GM18520 (cell line): ENCODE measurements around the gene HPRT1.

ENCODE experiments used
- ATAC-seq: cut with Tn5 transposase; IDR thresholded peaks from one replicate; pipeline ENCODE4 v1.9.1; 2021; ENCODE audit not compliant: unreplicated experiment

Gene HPRT1

DNA sequence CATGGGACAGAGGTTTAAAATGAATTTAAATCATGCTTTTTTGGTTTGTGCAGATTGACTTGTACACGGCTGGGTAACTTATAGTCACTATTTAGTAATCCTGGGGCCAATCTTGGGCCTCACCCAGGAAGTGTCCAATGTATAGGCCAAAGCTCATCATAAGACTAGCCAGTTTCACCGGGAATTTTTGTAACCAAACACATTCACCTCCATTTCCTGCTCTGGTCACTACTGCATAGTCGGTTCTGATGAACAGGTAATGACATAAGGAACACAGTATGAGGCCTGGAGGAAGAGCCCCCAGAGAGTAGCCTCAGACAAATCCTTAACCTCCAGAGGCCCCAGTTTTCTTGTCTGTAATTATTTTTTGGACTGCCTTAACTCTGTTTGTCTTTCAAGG lies 81.9 kb downstream of the HPRT1 start:
- no peak for ATAC-seq

DNA sequence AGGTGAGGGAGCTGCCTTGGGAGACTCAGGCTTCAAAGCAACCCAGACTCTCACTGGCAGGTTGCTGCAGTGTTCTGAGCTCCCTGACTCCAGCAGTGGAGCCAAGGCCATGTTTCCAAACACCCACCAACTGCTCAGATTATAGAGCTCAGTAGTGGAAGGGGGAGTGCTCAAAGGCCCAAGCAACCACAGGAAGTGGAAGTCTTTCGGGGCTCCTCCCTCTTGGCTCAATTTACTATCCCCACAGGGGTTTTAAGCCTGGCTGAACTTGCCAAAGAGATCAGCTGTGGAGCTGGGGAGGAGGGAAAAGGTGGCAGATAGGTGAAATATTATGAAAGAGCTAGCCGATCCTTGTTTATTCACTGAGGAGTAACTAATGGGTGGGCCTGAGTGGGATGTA lies 82.5 kb downstream of the HPRT1 start:
- ATAC-seq = no peak

DNA sequence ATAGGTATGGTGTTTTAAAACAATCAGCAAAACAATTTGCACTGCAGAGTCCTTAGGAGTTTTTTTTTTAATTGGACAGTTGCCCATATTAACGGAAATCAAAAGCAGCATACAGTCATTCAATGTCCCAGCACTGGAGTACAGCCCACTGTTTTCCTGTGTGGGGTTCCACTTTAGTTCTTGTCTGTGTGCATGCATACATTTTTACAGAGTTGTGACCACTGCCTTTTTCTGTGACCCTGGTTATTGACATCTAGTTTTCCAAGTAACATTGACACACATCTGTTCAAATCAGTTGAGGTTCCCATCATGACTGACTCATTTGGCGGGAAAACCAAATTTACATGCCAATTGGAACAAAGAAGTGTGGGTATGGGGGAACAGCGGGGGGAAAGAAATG lies 83.3 kb downstream of the HPRT1 start:
- no peak for ATAC-seq

DNA sequence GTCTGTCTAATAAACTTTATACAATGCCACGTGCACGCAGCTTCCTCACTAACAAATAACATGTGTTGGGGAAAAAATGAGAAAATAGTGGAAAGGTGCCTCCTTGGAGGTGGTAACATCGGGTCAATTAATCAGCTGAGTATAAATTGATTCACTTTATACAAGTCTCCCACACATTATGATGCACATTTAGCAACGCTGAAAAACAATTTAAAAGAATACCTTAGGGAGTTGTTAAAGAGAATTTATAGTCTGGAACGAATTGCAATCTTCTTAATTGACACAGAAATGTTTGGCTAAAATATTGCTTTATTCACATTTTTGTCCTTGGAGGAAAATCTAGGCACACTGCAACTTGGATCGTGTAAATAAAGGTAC lies 84.2 kb downstream of the HPRT1 start:
- ATAC-seq = no peak

- ATAC-seq = no peak
Measured at GRCh38 chrX:134544513-134545151, 84.7 kb downstream of the HPRT1 start.

DNA sequence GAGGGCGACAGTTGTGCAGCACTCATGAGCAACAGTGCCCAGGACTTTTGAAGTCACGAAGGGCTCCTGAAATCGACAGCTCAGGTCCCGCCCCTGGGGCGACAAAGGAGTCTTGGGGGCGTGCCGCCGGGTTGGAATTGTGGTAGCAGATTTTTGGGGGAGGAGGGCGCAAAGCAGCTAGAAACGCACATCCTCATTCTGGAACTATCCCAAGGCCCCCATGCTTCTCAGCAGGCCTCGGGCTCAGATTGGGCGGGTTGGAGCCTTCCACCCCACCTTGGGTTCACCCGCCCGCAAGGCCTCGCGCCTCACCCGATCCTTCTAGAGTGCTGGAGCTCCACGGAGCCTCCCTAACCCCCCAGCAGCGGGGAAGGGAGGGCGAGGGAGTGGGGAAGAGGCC lies 85.5 kb downstream of the HPRT1 start:
- no peak for ATAC-seq

DNA sequence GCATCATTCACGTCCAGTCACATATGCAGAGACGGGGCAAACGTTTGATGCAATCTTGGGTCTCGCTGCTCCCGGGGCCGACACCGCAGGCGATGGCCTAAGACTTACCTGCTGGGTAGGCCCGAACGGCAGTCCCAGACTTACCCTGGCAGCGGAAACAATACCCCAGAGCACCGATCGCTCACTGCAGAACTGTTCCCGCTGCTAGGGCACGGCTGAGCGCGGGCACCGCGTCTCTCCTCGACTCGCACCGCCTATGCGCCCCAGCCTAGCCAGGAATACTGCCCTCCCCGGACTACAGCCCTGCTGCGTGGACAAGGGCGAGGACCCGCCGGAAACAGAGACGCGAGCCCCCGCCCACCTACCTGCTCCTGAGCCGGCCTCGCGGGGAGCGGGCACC lies 86.2 kb downstream of the HPRT1 start:
- ATAC-seq = no peak

GRCh38 chrX:134547047-134547679 lies 87.2 kb downstream of the HPRT1 start:
- ATAC-seq = no peak

DNA sequence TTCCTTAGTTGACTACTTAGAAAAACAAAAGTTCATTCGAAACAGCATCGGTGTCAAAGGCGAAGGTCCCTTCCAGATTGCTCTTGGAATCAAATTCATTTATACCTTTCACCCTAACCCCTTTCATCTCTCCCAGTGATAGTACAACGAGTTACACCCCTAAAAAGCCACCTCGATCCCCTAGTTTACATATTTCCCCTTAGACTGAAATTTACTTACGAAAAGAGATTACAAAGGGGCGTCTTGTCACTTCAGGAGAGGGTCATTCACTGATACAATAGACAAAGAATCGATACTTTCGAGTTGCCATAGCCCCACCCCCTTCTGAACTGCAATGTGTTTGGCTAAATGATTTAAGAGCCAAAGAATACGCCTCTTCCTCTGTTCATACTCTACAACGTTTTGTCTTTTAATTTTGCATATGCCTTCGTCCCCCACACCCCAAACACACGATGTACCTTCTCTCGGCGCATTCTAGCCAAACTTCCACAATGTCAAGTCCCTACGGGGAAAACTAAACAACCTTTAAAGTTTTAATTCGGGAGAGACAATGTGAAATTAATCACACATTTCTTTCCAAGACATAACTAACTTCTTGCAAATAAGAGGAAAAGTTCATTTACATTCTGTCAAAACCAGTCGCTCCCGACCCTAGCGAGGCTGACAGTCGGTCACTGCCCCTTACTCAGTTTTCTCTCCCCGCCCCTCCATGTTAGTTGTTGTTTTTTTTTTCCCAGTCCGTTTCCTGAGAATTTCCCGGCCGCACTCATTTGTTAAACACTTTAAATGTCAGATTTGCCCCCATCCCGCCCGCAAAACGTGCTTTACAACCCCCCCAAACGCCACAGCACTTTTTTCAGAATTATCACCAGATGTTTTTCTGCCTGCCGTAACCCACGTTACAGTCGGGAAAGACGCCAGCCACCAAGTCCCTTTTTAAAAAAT lies 88.6 kb downstream of the HPRT1 start:
- no peak for ATAC-seq
